Natural killer cell (primary cell): ENCODE data around the gene TNNI3K. TPM values are rescaled to one million over a fixed set of nuclear protein-coding genes. Genes with fewer than 3 reads are reported as not detected.

ENCODE experiments used
- ATAC-seq, 3 donors: fragments of 150-1000 bp in 2 of 3; fragments of 200-7000 bp in 1 of 3; cut with Tn5 transposase; 1 replicate in 1 of 3; 2 replicates in 2 of 3; pipeline ENCODE4 v1.10.0; 2021; ENCODE audit warnings: mild to moderate bottlenecking in 2 of 3, moderate library complexity in 2 of 3
- DNase-seq, 2 donors: peaks; one replicate each; pipeline versions ENCODE4 v3.0.0 to v3.0.0-alpha.2; 2013 to 2021; ENCODE audit warnings: mixed read lengths in 1 of 2
- H3K27ac ChIP-seq: one replicate; pipeline ENCODE4 v1.5.1; 2013; ENCODE audit warnings: mild to moderate bottlenecking, low read length
- H3K27me3 ChIP-seq: one replicate; pipeline ENCODE4 v1.6.1; 2013; ENCODE audit warnings: low read length; ENCODE audit not compliant: control insufficient read depth, insufficient read depth
- H3K36me3 ChIP-seq: one replicate; pipeline ENCODE4 v1.6.1; 2013; ENCODE audit warnings: low read length; ENCODE audit not compliant: control insufficient read depth, insufficient read depth
- H3K4me1 ChIP-seq: one replicate; pipeline ENCODE4 v1.6.1; 2013; ENCODE audit warnings: low read length; ENCODE audit not compliant: control insufficient read depth, insufficient read depth
- H3K4me3 ChIP-seq: one replicate; pipeline ENCODE4 v1.5.1; 2013; ENCODE audit warnings: low read length
- H3K9me3 ChIP-seq: one replicate; pipeline ENCODE4 v1.6.1; 2013; ENCODE audit warnings: low read length; ENCODE audit not compliant: control insufficient read depth, insufficient read depth
- H3K27ac Mint-ChIP-seq, 2 donors: one replicate each; pipeline ENCODE4 v1.8.0; 2022; ENCODE audit warnings: mild to moderate bottlenecking in 2 of 2, mixed read lengths in 2 of 2, moderate library complexity in 1 of 2
- H3K27me3 Mint-ChIP-seq, 2 donors: one replicate each; pipeline ENCODE4 v1.8.0; 2022; ENCODE audit warnings: low read depth in 2 of 2, mixed read lengths in 2 of 2
- H3K36me3 Mint-ChIP-seq: one replicate; pipeline ENCODE4 v1.8.0; 2022; ENCODE audit warnings: mixed read lengths
- H3K4me1 Mint-ChIP-seq, 2 donors: one replicate each; pipeline ENCODE4 v1.8.0; 2022; ENCODE audit warnings: mixed read lengths in 2 of 2
- H3K4me3 Mint-ChIP-seq: one replicate; pipeline ENCODE4 v1.8.0; 2022; ENCODE audit warnings: mild to moderate bottlenecking, moderate library complexity, mixed read lengths
- H3K9me3 Mint-ChIP-seq, 2 donors: one replicate each; pipeline ENCODE4 v1.8.0; 2022; ENCODE audit warnings: mixed read lengths in 2 of 2
- WGBS: methylation state at CpG from one replicate; pipeline ENCODE4 v1.1.7; 2013; ENCODE audit warnings: missing lambda C conversion rate; ENCODE audit not compliant: insufficient coverage; 5-methylcytosine and 5-hydroxymethylcytosine counted together
- intact Hi-C: fragments of 100-400 bp; cut with micrococcal nuclease; formaldehyde crosslinking; loops from one replicate; pipeline ENCODE4 v1.14.2; 2022
- total RNA-seq, 4 donors: library from RNA; stranded (reverse); fragments of 120-200 nt in 1 of 4; gene quantifications; one replicate each; pipeline versions ENCODE4 v1.2.3 to v1.2.4, GENCODE V29; 2013 to 2022
- TF ChIP-seq, protein P1 (sequence below): fragments of 200-600 bp; IDR thresholded peaks from one replicate; pipeline ENCODE4 v1.8.0; 2022; ENCODE audit warnings: antibody characterized with exemption

TNNI3K gene
- total RNA-seq, 3 donors from 2014 or later (not counting 1 experiment from before 2014, with no cell fraction given) = 0.72 TPM; not detected in 2

DNA sequence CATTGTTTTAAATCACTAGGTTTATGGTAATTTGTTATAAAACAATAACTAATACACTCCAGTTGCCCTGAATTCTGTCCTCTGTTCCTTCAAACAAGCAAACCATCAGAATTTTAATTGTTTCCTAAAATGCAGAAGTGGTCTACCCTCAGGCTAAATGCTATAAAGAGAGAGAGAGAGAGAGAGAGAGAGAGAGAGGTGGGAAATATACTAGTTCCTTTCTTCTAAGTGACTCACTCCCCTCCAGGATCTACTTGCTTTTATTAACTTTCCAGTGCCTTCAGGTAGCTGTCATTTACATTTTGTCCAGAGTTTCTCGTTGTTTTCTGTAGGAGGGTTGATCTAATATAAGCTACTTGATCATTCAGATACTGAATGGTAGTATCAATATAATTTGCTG lies 250.8 kb downstream of the TNNI3K start:
- no peak overlapping the region for H3K27ac Mint-ChIP-seq
- no peaks in the 10 kb centered on the region for H3K9me3 Mint-ChIP-seq
- Histone ChIP-seq H3K27me3 (no peaks in the 10 kb centered on the region), H3K9me3 (no peaks in the 10 kb centered on the region), H3K4me3 (no peak overlapping the region), H3K4me1 (no peaks in the 10 kb centered on the region), H3K27ac (no peak overlapping the region), H3K36me3 (no peaks in the 10 kb centered on the region)
- intact Hi-C loops = no loop called here
- ATAC-seq (no peak), DNase-seq (no peak)
- TF ChIP-seq, protein P1, sequence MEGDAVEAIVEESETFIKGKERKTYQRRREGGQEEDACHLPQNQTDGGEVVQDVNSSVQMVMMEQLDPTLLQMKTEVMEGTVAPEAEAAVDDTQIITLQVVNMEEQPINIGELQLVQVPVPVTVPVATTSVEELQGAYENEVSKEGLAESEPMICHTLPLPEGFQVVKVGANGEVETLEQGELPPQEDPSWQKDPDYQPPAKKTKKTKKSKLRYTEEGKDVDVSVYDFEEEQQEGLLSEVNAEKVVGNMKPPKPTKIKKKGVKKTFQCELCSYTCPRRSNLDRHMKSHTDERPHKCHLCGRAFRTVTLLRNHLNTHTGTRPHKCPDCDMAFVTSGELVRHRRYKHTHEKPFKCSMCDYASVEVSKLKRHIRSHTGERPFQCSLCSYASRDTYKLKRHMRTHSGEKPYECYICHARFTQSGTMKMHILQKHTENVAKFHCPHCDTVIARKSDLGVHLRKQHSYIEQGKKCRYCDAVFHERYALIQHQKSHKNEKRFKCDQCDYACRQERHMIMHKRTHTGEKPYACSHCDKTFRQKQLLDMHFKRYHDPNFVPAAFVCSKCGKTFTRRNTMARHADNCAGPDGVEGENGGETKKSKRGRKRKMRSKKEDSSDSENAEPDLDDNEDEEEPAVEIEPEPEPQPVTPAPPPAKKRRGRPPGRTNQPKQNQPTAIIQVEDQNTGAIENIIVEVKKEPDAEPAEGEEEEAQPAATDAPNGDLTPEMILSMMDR = no peak
- no peaks in the 10 kb centered on the region for H3K27me3 Mint-ChIP-seq
- no peaks in the 10 kb centered on the region for H3K36me3 Mint-ChIP-seq
- 50% methylated on average over 1 of the region's 1 CpG for WGBS
- H3K4me1 Mint-ChIP-seq = no peaks in the 10 kb centered on the region
- H3K4me3 Mint-ChIP-seq = no peak overlapping the region

DNA sequence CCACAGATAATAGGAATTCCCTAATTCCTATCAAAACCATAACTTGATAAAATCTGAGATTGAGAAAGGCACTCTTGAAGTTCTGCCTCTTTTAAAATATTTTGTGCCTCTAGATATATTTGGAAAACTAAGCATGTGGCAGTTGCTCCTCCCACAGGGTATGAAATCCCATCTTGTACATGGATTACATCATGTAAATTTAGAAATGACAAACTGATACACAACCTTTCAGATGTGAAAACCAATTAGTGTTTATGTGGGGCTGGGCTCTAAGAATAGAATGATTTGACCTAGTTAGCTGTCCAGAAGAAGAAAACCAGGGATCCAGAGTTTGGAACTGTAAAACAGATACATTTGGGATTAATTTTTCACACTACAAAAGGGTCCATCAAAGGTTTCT lies 261.5 kb downstream of the TNNI3K start:
- H3K4me1 ChIP-seq = no peaks in the 10 kb centered on the region
- Mint-ChIP-seq H3K27me3 (no peaks in the 10 kb centered on the region), H3K4me3 (no peak overlapping the region), H3K9me3 (peaks cover 0 to 6% of the 10 kb centered on the region in 2 donors), H3K4me1 (no peaks in the 10 kb centered on the region), H3K27ac (no peak overlapping the region), H3K36me3 (no peaks in the 10 kb centered on the region)
- intact Hi-C loops = no loop called here
- no peaks in the 10 kb centered on the region for H3K27me3 ChIP-seq
- no peak overlapping the region for H3K4me3 ChIP-seq
- ATAC-seq (no peak), DNase-seq (no peak)
- no peak overlapping the region for H3K27ac ChIP-seq
- no peaks in the 10 kb centered on the region for H3K9me3 ChIP-seq
- TF ChIP-seq, protein P1 = no peak
- H3K36me3 ChIP-seq = no peaks in the 10 kb centered on the region

DNA sequence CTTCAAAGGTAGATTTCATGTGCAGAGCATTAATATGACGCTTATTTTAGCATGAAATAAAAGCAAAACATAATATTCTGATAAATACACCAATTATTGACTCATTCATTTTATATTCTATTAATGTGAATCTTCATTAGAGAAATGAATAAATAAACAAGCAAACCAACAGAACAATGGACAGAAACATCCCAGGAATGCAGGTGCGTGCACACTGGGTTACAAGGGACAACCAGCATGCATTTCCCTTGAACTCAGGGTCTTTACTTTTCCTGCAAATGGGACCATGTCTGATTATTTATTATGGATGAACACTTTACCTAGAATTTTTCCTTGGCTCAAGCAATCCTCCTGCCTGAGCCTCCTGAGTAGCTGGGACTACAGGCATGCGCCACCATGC lies 263.7 kb downstream of the TNNI3K start:
- TF ChIP-seq, protein P1 = no peak
- Histone ChIP-seq H3K4me1 (no peaks in the 10 kb centered on the region), H3K27me3 (no peaks in the 10 kb centered on the region), H3K9me3 (no peaks in the 10 kb centered on the region), H3K27ac (no peak overlapping the region), H3K4me3 (no peak overlapping the region), H3K36me3 (no peaks in the 10 kb centered on the region)
- no peak for ATAC-seq
- intact Hi-C loops = no loop called here
- H3K4me1 Mint-ChIP-seq = no peaks in the 10 kb centered on the region
- no peak overlapping the region for H3K4me3 Mint-ChIP-seq
- peaks cover 0 to 6% of the 10 kb centered on the region in 2 donors for H3K9me3 Mint-ChIP-seq
- H3K27me3 Mint-ChIP-seq = no peaks in the 10 kb centered on the region
- no peak for DNase-seq
- 100% methylated on average over 2 of the region's 3 CpGs for WGBS
- H3K27ac Mint-ChIP-seq = no peak overlapping the region
- H3K36me3 Mint-ChIP-seq = no peaks in the 10 kb centered on the region

DNA sequence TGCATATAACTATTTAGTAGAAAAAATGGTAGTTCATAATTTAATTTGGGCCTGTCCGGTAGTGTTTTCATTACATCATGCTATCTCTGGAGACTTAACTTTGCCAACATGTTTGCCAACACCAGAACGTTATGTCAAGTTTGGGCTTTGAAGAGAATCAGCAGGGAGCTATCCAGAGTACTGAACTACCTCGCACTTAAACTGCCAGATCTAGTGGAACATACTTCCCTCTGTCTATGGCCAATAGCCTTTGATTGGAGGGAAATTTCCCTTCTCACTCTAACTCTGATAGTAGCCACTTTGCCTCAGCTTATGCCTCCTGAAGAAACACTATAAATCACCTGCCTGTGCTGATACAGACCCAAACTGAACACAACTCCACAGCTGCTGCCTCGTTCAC lies 267.2 kb downstream of the TNNI3K start:
- Mint-ChIP-seq H3K27me3 (no peaks in the 10 kb centered on the region), H3K4me1 (no peaks in the 10 kb centered on the region), H3K9me3 (peaks cover 0 to 1% of the 10 kb centered on the region in 2 donors), H3K4me3 (no peak overlapping the region), H3K36me3 (no peaks in the 10 kb centered on the region), H3K27ac (no peak overlapping the region)
- no peak for ATAC-seq
- no peak overlapping the region for H3K27ac ChIP-seq
- TF ChIP-seq, protein P1 = no peak
- H3K9me3 ChIP-seq = no peaks in the 10 kb centered on the region
- no peak for DNase-seq
- H3K4me3 ChIP-seq = no peak overlapping the region
- H3K27me3 ChIP-seq = no peaks in the 10 kb centered on the region
- no peaks in the 10 kb centered on the region for H3K4me1 ChIP-seq
- WGBS = 51% methylated on average over 4 of the region's 4 CpGs
- H3K36me3 ChIP-seq = no peaks in the 10 kb centered on the region
- intact Hi-C loops = no loop called here
